ENCODE results near the gene KRTAP5-11. TPM values are rescaled to one million over a fixed set of nuclear protein-coding genes. Genes with fewer than 3 reads are reported as not detected.
"Not testable (repeated sequence)": the region's sequence is repeated elsewhere in the genome, so short reads cannot be mapped to it uniquely, and the experiment has no call there.

Gene KRTAP5-11
- total RNA-seq, 2 donors from 2014 or later = not detected

DNA sequence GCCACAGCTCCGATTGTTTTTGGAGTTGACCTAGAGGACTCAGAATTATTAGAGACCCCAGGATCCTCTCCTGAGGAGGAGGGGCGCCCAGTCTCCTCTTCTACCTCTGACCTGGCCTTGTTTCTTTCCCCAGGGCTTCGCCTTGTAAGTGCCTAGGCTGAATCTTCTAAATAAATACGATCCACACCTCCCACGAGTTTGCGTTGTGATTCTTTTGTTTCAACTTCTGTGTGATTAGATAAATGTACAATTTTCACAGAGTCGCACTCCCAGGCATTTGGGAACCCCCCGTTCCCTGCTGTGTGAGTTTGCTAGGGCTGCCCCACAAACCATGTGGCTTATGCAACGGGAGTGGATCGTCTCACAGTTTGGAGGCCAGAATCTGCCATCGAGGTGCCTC, 43.7 kb downstream of the KRTAP5-11 start:
- Histone ChIP-seq H3K4me3 (no peak overlapping the region), H3K27ac (no peak overlapping the region), H3K36me3 (no peaks in the 10 kb centered on the region), H3K27me3 (no peaks in the 10 kb centered on the region), H3K9me3 (no peaks in the 10 kb centered on the region), H3K4me1 (no peaks in the 10 kb centered on the region)
- TF ChIP-seq, protein P1, sequence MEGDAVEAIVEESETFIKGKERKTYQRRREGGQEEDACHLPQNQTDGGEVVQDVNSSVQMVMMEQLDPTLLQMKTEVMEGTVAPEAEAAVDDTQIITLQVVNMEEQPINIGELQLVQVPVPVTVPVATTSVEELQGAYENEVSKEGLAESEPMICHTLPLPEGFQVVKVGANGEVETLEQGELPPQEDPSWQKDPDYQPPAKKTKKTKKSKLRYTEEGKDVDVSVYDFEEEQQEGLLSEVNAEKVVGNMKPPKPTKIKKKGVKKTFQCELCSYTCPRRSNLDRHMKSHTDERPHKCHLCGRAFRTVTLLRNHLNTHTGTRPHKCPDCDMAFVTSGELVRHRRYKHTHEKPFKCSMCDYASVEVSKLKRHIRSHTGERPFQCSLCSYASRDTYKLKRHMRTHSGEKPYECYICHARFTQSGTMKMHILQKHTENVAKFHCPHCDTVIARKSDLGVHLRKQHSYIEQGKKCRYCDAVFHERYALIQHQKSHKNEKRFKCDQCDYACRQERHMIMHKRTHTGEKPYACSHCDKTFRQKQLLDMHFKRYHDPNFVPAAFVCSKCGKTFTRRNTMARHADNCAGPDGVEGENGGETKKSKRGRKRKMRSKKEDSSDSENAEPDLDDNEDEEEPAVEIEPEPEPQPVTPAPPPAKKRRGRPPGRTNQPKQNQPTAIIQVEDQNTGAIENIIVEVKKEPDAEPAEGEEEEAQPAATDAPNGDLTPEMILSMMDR (IDR thresholded peaks at IDR 0.05) = no peak
- DNase-seq (ENCODE audit: low spot score) = no peak

DNA sequence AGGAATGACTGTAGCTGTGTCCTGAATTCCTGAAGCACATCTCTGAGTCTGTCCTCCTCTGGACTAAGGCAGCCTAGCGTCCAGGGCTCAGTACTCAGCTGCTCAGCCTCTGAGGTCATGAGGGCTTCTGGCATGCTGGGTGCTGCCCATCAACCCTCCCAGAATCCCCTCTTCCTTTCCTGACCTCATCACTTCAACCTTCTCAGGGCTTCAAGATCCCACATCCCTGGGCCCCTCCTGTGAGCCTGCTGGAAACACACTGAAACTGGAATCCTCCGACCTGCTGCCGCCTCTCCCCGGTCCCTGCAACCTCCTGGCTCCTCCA, 44.0 kb downstream of the KRTAP5-11 start:
- TF ChIP-seq, protein P1 (IDR thresholded peaks at IDR 0.05) = no peak
- H3K27ac ChIP-seq = no peak overlapping the region
- H3K9me3 ChIP-seq = no peaks in the 10 kb centered on the region
- H3K4me1 ChIP-seq = no peaks in the 10 kb centered on the region
- H3K27me3 ChIP-seq = no peaks in the 10 kb centered on the region
- no peaks in the 10 kb centered on the region for H3K36me3 ChIP-seq
- H3K4me3 ChIP-seq = no peak overlapping the region
- DNase-seq (ENCODE audit: low spot score) = peak; percentile 38

DNA sequence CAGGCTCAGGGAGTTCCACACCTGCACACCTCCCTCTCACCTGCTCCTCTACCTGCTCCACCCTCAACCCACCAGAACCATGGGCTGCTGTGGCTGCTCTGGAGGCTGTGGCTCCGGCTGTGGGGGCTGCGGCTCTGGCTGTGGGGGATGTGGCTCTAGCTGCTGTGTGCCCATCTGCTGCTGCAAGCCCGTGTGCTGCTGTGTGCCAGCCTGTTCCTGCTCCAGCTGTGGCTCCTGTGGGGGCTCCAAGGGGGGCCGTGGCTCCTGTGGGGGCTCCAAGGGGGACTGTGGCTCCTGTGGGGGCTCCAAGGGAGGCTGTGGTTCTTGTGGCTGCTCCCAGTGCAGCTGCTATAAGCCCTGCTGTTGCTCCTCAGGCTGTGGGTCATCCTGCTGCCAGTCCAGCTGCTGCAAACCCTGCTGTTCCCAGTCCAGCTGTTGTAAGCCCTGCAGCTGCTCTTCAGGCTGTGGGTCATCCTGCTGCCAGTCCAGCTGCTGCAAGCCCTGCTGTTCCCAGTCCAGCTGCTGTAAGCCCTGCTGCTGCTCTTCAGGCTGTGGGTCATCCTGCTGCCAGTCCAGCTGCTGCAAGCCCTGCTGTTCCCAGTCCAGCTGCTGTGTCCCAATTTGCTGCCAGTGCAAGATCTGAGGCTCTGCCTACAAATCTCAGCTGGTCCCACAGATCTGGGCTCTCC, 44.6 kb downstream of the KRTAP5-11 start, which contains the start of gene KRTAP5-8:
Gene KRTAP5-8 (plus strand): TSS at position 49 of the 689 bp plus-strand sequence. CDS start 31 bp downstream, at position 80.
- not testable (repeated sequence) for H3K9me3 ChIP-seq, H3K27ac ChIP-seq, H3K36me3 ChIP-seq, H3K4me3 ChIP-seq, H3K27me3 ChIP-seq, H3K4me1 ChIP-seq
- peak; percentile 21 for DNase-seq (ENCODE audit: low spot score)

DNA sequence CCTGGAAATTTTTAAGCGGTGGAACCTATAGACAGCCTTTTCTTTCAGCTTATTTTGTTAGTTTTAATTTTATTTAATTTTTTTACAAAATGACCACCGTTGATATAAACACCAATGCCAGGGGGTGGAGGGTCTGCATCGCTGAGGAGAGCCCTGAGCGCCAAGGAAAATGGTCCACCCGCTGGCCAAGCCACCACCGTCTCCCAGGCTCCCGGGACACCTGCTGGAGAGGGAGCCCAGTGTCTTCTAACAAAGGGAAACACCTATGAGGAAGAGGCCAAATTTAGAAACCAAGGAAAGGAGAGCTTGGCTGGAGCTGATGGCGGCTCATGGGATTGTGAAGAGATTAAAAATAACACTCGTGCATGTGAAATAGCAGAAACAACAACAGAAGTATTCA, 45.1 kb downstream of the KRTAP5-11 start:
- H3K36me3 ChIP-seq = no peaks in the 10 kb centered on the region
- no peak overlapping the region for H3K4me3 ChIP-seq
- H3K4me1 ChIP-seq = no peaks in the 10 kb centered on the region
- TF ChIP-seq, protein P1 (IDR thresholded peaks at IDR 0.05) = no peak
- H3K27me3 ChIP-seq = no peaks in the 10 kb centered on the region
- H3K9me3 ChIP-seq = no peaks in the 10 kb centered on the region
- peak; percentile 21 for DNase-seq (ENCODE audit: low spot score)
- no peak overlapping the region for H3K27ac ChIP-seq

DNA sequence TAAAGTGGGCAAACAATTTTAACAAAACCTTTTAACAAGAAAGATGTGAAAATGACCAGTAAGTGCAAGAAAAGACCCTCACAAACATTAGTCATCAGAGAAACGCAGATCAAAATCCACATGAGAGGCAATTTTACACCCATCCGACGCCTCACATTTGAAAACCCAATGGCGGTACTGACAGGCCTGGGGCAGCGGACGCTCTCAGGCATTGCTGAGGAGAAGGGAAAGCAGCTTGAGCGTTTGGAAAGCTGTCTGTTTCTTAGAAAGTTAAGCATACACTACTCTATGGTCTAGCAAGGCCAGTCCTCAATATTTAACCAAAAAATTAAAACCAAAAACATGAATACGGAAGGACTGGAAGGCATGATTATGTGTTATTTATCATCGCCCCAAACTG, 46.9 kb downstream of the KRTAP5-11 start:
- H3K4me1 ChIP-seq = no peaks in the 10 kb centered on the region
- H3K9me3 ChIP-seq = no peaks in the 10 kb centered on the region
- no peak for DNase-seq (ENCODE audit: low spot score)
- no peak overlapping the region for H3K27ac ChIP-seq
- no peaks in the 10 kb centered on the region for H3K36me3 ChIP-seq
- TF ChIP-seq, protein P1 (IDR thresholded peaks at IDR 0.05) = no peak
- H3K27me3 ChIP-seq = no peaks in the 10 kb centered on the region
- no peak overlapping the region for H3K4me3 ChIP-seq

DNA sequence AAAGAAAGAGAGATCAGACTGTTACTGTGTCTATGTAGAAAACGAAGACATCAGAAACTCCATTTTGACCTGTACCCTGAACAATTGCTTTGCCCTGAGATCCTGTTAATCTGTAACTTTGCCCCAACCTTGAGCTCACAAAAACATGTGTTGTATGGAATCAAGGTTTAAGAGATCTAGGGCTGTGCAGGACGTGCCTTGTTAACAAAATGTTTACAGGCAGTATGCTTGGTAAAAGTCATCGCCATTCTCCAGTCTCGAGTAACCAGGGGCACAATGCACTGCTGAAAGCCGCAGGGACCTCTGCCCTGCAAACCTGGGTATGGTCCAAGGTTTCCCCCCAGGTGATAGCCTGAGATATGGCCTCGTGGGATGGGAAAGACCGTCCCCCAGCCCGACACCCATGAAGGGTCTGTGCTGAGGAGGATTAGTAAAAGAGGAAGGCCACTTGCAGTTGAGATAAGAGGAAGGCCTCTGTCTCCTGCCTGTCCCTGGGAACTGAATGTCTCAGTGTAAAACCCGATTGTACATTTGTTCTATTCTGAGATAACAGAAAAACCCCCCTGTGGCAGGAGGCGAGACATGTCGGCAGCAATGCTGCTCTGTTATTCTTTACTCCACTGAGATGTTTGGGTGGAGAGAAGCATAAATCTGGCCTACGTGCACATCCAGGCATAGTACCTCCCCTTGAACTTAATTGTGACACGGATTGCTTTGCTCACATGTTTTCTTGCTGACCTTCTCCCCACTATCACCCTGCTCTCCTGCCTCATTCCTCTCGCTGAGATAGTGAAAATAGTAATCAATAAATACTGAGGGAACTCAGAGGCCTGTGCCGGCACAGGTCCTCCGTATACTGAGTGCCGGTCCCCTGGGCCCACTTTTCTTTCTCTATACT, 47.7 kb downstream of the KRTAP5-11 start:
- H3K27me3 ChIP-seq, H3K4me3 ChIP-seq, H3K9me3 ChIP-seq, H3K27ac ChIP-seq, H3K4me1 ChIP-seq, H3K36me3 ChIP-seq: not testable (repeated sequence)
- peak; percentile 21 for DNase-seq (ENCODE audit: low spot score)

Data from right atrium auricular region (tissue), 2 donors.